AG08396 (cell line): Measurements from ENCODE around the gene HINT2.

Experiments
- DNase-seq: peaks from one replicate; pipeline ENCODE4 v3.0.0; 2012; ENCODE audit warnings: low spot score, mixed read lengths

HINT2 gene

GRCh38 chr9:35774907-35775635 lies 39.8 kb downstream of the HINT2 start:
- no peak for DNase-seq

- DNase-seq: no peak
These were observed 42.9 kb downstream of the HINT2 start for GRCh38 chr9:35771943-35772342.

GRCh38 chr9:35771534-35771933 lies 43.3 kb downstream of the HINT2 start:
- no peak for DNase-seq

GRCh38 chr9:35771075-35771433 lies 43.8 kb downstream of the HINT2 start:
- DNase-seq: no peak

- no peak for DNase-seq
These were observed 45.1 kb downstream of the HINT2 start for GRCh38 chr9:35769763-35770162.

- no peak for DNase-seq
These were observed 47.4 kb downstream of the HINT2 start for GRCh38 chr9:35767458-35767857.

GRCh38 chr9:35766997-35767396 lies 47.8 kb downstream of the HINT2 start:
- DNase-seq: no peak

- DNase-seq: no peak
These were observed 51.0 kb downstream of the HINT2 start for GRCh38 chr9:35763803-35764202.

- no peak for DNase-seq
These were observed 51.7 kb downstream of the HINT2 start for GRCh38 chr9:35763181-35763580.
